HepG2 (cell line): ENCODE measurements around the gene RILPL1. TPM values are rescaled to one million over a fixed set of nuclear protein-coding genes. Genes with fewer than 3 reads are reported as not detected.

Source experiments
- ATAC-seq: fragments of 200-7000 bp; cut with Tn5 transposase; 3 replicates; pipeline ENCODE4 v1.9.1; 2020; ENCODE audit warnings: mild to moderate bottlenecking, moderate library complexity
- BruUV-seq: library from RNA; stranded (reverse); fragments of 400-500 nt; replicated peaks from 2 replicates; lab custom pipeline; 2021; lab: Mats Ljungman, UMichigan
- CTCF ChIA-PET: fragments of 300-600 bp; formaldehyde crosslinking; extraction: SDS; loops from one replicate; lab custom pipeline; 2021; ENCODE audit warnings: low total read pairs, inconsistent platforms, low intra/inter-chr PET ratio; lab: Yijun Ruan, JAX
- POLR2A ChIA-PET: fragments of 350-600 bp; sonication (Branson Sonifier 250); formaldehyde crosslinking; loops from one replicate; lab custom pipeline; 2020; ENCODE audit warnings: antibody characterized with exemption, inconsistent platforms; lab: Yijun Ruan, JAX
- DNase-seq: peaks from one replicate; pipeline ENCODE4 v3.0.0-alpha.2; 2015; ENCODE audit warnings: low spot score
- FAIRE-seq: peaks from 3 replicates; lab custom pipeline; 2011; peaks lifted over from hg19 to GRCh38; lab: Jason Lieb, UNC
- H2AFZ ChIP-seq: one replicate; pipeline ENCODE4 v1.6.1; 2011; ENCODE audit warnings: low read length, inconsistent platforms
- H3K27ac ChIP-seq: fragments of 300-600 bp; 3 replicates; pipeline ENCODE4 v1.8.0; 2011; ENCODE audit warnings: mixed run types, mild to moderate bottlenecking, mixed read lengths, low read length, inconsistent platforms; ENCODE audit not compliant: insufficient read depth; ENCODE audit errors: extremely low read length
- H3K27me3 ChIP-seq, 2 experiments: fragments of 200-600 bp in 1 of 2; 2 replicates in 1 of 2; 3 replicates in 1 of 2; pipeline versions ENCODE4 v1.6.0 to v1.8.0; 2011; ENCODE audit warnings: low read length in 2 of 2, mild to moderate bottlenecking in 2 of 2, moderate library complexity in 2 of 2, inconsistent platforms in 1 of 2; ENCODE audit not compliant: insufficient read depth in 2 of 2, control insufficient read depth in 1 of 2
- H3K36me3 ChIP-seq, 2 experiments: fragments of 200-600 bp in 1 of 2; replicated peaks in 1 of 2; 2 replicates in 1 of 2; 3 replicates in 1 of 2; pipeline versions ENCODE4 v1.5.1 to v1.8.0; 2011; ENCODE audit warnings: low read length in 2 of 2, inconsistent platforms in 1 of 2; ENCODE audit not compliant: insufficient read depth in 2 of 2, control insufficient read depth in 1 of 2
- H3K4me1 ChIP-seq: 2 replicates; pipeline ENCODE4 v1.5.1; 2012; ENCODE audit warnings: low read length, inconsistent platforms; ENCODE audit not compliant: insufficient read depth
- H3K4me2 ChIP-seq: 2 replicates; pipeline ENCODE4 v1.6.0; 2011; ENCODE audit warnings: low read depth, low read length, inconsistent platforms
- H3K4me3 ChIP-seq, 3 experiments: fragments of 200-600 bp in 1 of 3; sonication (generic), shearing (Covaris generic) in 1 of 3; replicated peaks in 1 of 3; 2 replicates each; pipeline ENCODE4 v1.5.1; 2011 to 2016; ENCODE audit warnings: low read length in 3 of 3, inconsistent platforms in 2 of 3, low read depth in 2 of 3, mild to moderate bottlenecking in 2 of 3, control low read depth in 1 of 3, mixed read lengths in 1 of 3; ENCODE audit not compliant: insufficient read depth in 1 of 3
- H3K79me2 ChIP-seq: one replicate; pipeline ENCODE4 v1.6.1; 2011; ENCODE audit warnings: low read length, inconsistent platforms; ENCODE audit not compliant: insufficient read depth
- H3K9ac ChIP-seq: 2 replicates; pipeline ENCODE4 v1.6.0; 2011; ENCODE audit warnings: mild to moderate bottlenecking, low read depth, low read length, inconsistent platforms; ENCODE audit not compliant: insufficient read depth
- H3K9me3 ChIP-seq: 2 replicates; pipeline ENCODE4 v1.5.1; 2012; ENCODE audit warnings: mild to moderate bottlenecking, low read length
- H4K20me1 ChIP-seq: 2 replicates; pipeline ENCODE4 v1.6.0; 2011; ENCODE audit warnings: inconsistent platforms, mild to moderate bottlenecking, low read length, moderate library complexity; ENCODE audit not compliant: insufficient read depth
- HOXA9 ChIP-seq: sonication (generic); formaldehyde crosslinking; IDR thresholded peaks from 2 replicates; pipeline ENCODE4 v1.8.1; 2022; ENCODE audit warnings: missing genetic modification reagents, mild to moderate bottlenecking, moderate library complexity, borderline replicate concordance
- ZNF687 ChIP-seq: sonication (generic); formaldehyde crosslinking; IDR thresholded peaks from 2 replicates; pipeline ENCODE4 v1.5.1; 2020; ENCODE audit warnings: mild to moderate bottlenecking, missing genetic modification reagents, moderate library complexity
- WGBS: methylation state at CpG from one replicate; pipeline ENCODE4 v1.1.6; 2017; ENCODE audit warnings: low lambda C conversion rate; 5-methylcytosine and 5-hydroxymethylcytosine counted together
- in situ Hi-C: cut with HindIII; loops from 2 replicates; pipeline ENCODE4 v1.10.0; 2017; ENCODE audit warnings: low pct_unique_long_range_greater_than_20kb; ENCODE audit not compliant: extremely low pct_ligation_motif_present
- intact Hi-C: fragments of 100-400 bp; cut with micrococcal nuclease; formaldehyde crosslinking; loops from one replicate; pipeline ENCODE4 v1.10.0; 2022; ENCODE audit not compliant: unreplicated experiment
- polyA plus RNA-seq, 8 experiments: library from polyadenylated mRNA; depleted of rRNA in 3 of 8; stranded (reverse) in 7 of 8; unstranded in 1 of 8; fragments of >200 nt; fragmentation: Illumina TruSeq in 4 of 8; extraction: Trizol in 4 of 8; gene quantifications; 2 replicates each; pipeline versions ENCODE4 v1.2.1 to v1.2.3, GENCODE V29; 2011 to 2016; ENCODE audit warnings: low read depth in 4 of 8, missing spikeins in 1 of 8, mixed read lengths in 1 of 8; ENCODE audit not compliant: insufficient read depth in 1 of 8
- total RNA-seq, 5 experiments: library from RNA; depleted of rRNA; stranded (reverse); fragments of >200 nt; fragmentation: Illumina TruSeq; extraction: Trizol; gene quantifications; 2 replicates each; pipeline ENCODE4 v1.2.3, GENCODE V29; 2016; ENCODE audit warnings: low read depth in 1 of 5

RILPL1 gene
- total and polyA plus RNA-seq, 2 of the 13 experiments (the other 11 are each of a cell fraction or from before 2014, with no cell fraction given), result 5.8 to 28.4 TPM

DNA sequence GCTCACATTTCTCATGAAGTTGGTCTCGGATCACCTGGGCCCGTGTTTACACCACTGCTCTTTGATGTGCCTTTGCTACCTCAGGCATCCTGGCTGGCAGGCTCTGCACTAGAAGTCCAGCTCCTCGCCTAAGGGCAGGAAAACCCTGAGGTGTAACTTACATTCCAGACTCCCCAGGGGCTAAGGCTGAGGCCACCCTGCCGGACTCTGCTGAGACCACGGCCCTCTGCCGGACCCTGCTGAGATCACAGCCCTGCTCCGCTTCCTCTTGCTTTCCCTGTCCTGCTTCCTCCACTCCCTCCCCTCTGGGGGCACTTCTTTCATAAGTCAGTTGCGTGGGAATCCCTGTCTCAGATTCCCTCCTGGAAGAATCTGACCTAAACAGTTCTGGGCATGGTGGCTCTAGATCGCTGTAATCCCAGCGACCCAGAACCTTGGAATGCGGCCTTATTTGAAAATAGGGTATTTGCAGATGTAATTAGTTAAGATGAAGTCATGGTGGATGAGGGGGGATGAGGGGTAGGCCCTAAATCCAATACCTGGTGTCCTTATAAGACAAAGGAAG lies 17.2 kb downstream of the RILPL1 start:
- no peaks in the 10 kb centered on the region for H4K20me1 ChIP-seq
- in situ Hi-C loops (no loop called here), intact Hi-C loops (no loop called here)
- TF ChIP-seq ZNF687 (CRISPR knock-in tag), result peak; percentile 14; the same call in 1 of the 2 replicates
- TF ChIP-seq HOXA9 (CRISPR knock-in tag), result no peak
- no peaks in the 10 kb centered on the region for H3K79me2 ChIP-seq
- no peak for FAIRE-seq
- ATAC-seq, result no peak
- no peak overlapping the region for H3K27ac ChIP-seq
- CTCF ChIA-PET, result no interaction called here
- no peak for DNase-seq
- H2AFZ ChIP-seq, result no peak overlapping the region
- H3K4me2 ChIP-seq, result no peak overlapping the region
- POLR2A ChIA-PET, result interaction anchor here (1.1 kb wide), 1 partner anchor 17 kb away, joined by 3 read pairs; no protein-coding TSS in a partner anchor
- H3K9me3 ChIP-seq, result no peaks in the 10 kb centered on the region
- no peak overlapping the region for H3K4me3 ChIP-seq
- H3K4me1 ChIP-seq, result peaks cover 42% of the 10 kb centered on the region
- peaks cover 26 to 52% of the 10 kb centered on the region in 2 experiments for H3K36me3 ChIP-seq
- BruUV-seq, result no TSS peak
- H3K27me3 ChIP-seq, result no peaks in the 10 kb centered on the region
- WGBS, result 92% methylated on average over 11 of the region's 11 CpGs
- H3K9ac ChIP-seq, result no peak overlapping the region
